Measurements from ENCODE around the gene ARHGEF25.
"Not testable (repeated sequence)": the region's sequence is repeated elsewhere in the genome, so short reads cannot be mapped to it uniquely, and the experiment has no call there.

The ARHGEF25 gene

DNA sequence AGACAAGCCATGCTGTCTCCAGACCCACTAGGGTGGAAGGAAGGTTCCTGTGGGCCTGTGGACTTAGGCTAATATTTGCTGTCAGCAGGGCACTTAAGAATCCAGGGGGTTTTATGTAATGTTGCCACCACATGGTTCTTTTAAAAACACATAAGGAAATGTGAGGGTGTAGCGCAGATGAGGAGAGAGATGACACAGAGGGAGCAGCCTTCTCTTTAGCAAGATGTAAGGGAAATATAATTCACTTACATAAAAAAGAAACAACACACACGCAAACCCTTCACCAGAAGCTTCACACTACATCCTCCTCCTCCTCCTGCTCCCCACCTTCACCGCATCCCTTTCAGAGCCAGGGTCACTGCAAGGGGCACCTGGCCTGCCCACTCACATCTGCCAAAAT lies 25.1 kb upstream of the ARHGEF25 start:
- no peak overlapping the region for H3K4me3 ChIP-seq (ENCODE audit: low read depth, low read length)
- TF ChIP-seq, protein P1, sequence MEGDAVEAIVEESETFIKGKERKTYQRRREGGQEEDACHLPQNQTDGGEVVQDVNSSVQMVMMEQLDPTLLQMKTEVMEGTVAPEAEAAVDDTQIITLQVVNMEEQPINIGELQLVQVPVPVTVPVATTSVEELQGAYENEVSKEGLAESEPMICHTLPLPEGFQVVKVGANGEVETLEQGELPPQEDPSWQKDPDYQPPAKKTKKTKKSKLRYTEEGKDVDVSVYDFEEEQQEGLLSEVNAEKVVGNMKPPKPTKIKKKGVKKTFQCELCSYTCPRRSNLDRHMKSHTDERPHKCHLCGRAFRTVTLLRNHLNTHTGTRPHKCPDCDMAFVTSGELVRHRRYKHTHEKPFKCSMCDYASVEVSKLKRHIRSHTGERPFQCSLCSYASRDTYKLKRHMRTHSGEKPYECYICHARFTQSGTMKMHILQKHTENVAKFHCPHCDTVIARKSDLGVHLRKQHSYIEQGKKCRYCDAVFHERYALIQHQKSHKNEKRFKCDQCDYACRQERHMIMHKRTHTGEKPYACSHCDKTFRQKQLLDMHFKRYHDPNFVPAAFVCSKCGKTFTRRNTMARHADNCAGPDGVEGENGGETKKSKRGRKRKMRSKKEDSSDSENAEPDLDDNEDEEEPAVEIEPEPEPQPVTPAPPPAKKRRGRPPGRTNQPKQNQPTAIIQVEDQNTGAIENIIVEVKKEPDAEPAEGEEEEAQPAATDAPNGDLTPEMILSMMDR (IDR thresholded peaks at IDR 0.05; ENCODE audit: control insufficient read depth, extremely low read depth, insufficient read depth) = no peak

DNA sequence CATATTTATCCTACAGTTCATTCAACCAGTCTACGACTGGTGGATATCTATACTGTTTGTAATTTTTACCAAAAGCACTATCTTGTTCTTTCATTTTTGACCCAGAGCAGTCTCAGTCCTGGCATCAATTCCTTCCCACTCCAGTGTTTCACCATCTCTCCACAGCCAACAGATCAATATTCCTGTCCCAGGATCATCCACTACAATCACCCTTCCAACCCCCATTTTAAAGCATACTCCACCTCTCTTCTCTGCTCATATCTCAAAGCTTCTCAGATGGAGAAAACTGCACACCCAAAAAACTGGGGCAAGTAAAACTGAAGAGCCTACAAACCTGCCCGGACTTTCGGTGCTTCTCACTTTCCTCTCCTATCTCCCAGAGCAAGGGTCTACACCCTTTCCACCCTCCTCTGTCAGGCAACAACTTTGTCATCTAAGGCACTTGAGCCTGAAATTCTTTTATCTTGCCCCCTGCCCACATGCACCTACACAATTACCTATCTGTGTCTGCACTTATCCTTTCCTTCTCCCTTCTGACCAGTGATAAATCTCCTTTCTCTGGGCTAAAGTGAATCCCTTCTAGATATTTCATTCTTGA lies 24.3 kb upstream of the ARHGEF25 start:
- no peak overlapping the region for H3K4me3 ChIP-seq (ENCODE audit: low read depth, low read length)
- TF ChIP-seq, protein P1 (IDR thresholded peaks at IDR 0.05; ENCODE audit: control insufficient read depth, extremely low read depth, insufficient read depth) = no peak
- no peak for DNase-seq (ENCODE audit: low read depth)

More for the DNA sequence above, 25.1 kb upstream of the ARHGEF25 start:
- DNase-seq (ENCODE audit: low read depth) = no peak

DNA sequence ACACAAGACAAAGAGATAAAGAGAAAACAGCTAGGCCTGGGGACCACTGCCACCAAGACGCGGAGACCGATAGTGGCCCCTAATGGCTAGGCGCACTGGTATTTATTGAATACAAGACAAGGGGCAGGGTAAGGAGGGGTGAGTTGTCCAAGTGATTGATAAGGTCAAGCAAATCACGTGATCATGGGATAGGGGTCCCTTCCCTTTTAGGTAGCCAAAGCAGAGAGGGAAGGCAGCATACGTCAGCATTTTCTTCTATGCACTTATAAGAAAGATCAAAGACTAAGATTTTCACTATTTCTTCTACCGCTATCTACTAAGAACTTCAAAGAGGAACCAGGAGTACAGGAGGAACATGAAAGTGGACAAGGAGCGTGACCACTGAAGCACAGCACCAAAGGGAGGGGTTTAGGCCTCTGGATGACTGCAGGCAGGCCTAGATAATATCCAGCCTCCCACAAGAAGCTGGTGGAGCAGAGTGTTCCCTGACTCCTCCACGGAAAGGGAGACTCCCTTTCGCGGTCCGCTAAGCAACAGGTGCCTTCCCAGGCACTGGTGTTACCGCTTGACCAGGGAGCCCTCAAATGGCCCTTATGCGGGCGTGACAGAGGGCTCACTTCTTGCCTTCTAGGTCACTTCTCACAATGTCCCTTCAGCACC lies 22.2 kb upstream of the ARHGEF25 start:
- DNase-seq (ENCODE audit: low read depth); H3K4me3 ChIP-seq (ENCODE audit: low read depth, low read length): not testable (repeated sequence)

GRCh38 chr12:57590479-57590863 lies 20.8 kb upstream of the ARHGEF25 start:
- no peak for DNase-seq (ENCODE audit: low read depth)
- TF ChIP-seq, protein P1 (IDR thresholded peaks at IDR 0.05; ENCODE audit: control insufficient read depth, extremely low read depth, insufficient read depth) = no peak
- H3K4me3 ChIP-seq (ENCODE audit: low read depth, low read length) = peak overlapping the region; percentile 97

- TF ChIP-seq, protein P1 (IDR thresholded peaks at IDR 0.05; ENCODE audit: control insufficient read depth, extremely low read depth, insufficient read depth) = no peak
- DNase-seq (ENCODE audit: low read depth) = peak; percentile 33
- H3K4me3 ChIP-seq (ENCODE audit: low read depth, low read length) = peak within 1 kb of the TSS; percentile 97
Measured at GRCh38 chr12:57590864-57591781, 20.1 kb upstream of the ARHGEF25 start, which contains the start of gene PIP4K2C. TSS of gene PIP4K2C (plus strand) at chr12:57591192. CDS start at chr12:57591290, 98 bp downstream.

DNA sequence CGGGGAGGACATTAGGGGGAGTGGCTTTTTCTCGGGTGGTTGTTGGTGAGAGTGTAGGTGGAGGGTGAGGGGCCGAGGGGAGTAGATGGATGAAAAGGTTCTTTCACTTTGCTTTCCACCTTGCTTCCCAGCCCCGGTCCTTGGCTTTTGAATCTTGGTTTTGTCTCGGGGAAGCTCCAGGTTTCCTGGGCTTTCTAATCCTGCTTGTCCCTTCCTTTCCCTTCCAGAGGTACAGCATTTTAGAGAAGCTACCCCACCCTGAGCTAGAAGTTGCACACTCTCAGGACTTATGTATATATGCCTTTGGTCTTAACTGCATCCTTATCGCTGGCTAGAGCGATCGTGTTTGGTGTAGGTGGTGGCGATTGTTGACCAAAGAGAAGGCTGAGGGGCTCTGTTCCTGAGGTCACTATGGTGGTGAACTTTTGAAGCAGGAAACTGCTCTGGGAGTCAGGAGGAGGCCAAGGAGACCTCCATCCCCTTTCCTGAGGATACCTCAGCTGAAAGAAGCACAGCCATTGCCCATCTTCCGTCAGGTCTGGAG lies 19.4 kb upstream of the ARHGEF25 start:
- H3K4me3 ChIP-seq (ENCODE audit: low read depth, low read length) = peak overlapping the region; percentile 97
- TF ChIP-seq, protein P1 (IDR thresholded peaks at IDR 0.05; ENCODE audit: control insufficient read depth, extremely low read depth, insufficient read depth) = no peak

More for the DNA sequence above, 19.4 kb upstream of the ARHGEF25 start:
- DNase-seq (ENCODE audit: low read depth) = no peak
